ENCODE data around the gene PUDP.

- no peak for TF ChIP-seq POLR2AphosphoS5 (IDR thresholded peaks at IDR 0.05)
- TF ChIP-seq CTCF (IDR thresholded peaks at IDR 0.05 in 8 of 11, conservative IDR thresholded peaks at IDR 0.05 in 3 of 11): no peak
- TF ChIP-seq POLR2A (IDR thresholded peaks at IDR 0.05): no peak
Observed at GRCh38 chrX:7108030-7108429, 39.9 kb downstream of the PUDP start.

Measured in spleen (tissue), 7 donors.